WTC11 (cell line): ENCODE results near the gene ATP1A4. TPM values are rescaled to one million over a fixed set of nuclear protein-coding genes. Genes with fewer than 3 reads are reported as not detected.

Experiments used
- ATAC-seq: fragments of 200-7000 bp; cut with Tn5 transposase; 2 replicates; pipeline ENCODE4 v1.10.0; 2021; ENCODE audit warnings: mild to moderate bottlenecking, moderate library complexity
- CTCF ChIA-PET: fragments of 300-600 bp; sonication (Branson Sonifier 250); formaldehyde crosslinking; loops from one replicate; lab custom pipeline; 2021; ENCODE audit warnings: antibody characterized with exemption; lab: Charles Lee
- POLR2A ChIA-PET: fragments of 350-600 bp; sonication (Branson Sonifier 250); formaldehyde crosslinking; loops from one replicate; lab custom pipeline; 2021; ENCODE audit warnings: antibody characterized with exemption; lab: Charles Lee
- DNase-seq: peaks from one replicate; pipeline ENCODE4 v3.0.0; 2021; ENCODE audit warnings: low spot score
- H3K27ac Mint-ChIP-seq: 2 replicates; pipeline ENCODE4 v1.8.0; 2021; ENCODE audit warnings: mixed read lengths
- H3K27me3 Mint-ChIP-seq: 2 replicates; pipeline ENCODE4 v1.8.0; 2021; ENCODE audit warnings: low read depth, mild to moderate bottlenecking, moderate library complexity, mixed read lengths
- H3K36me3 Mint-ChIP-seq: 2 replicates; pipeline ENCODE4 v1.8.0; 2021; ENCODE audit warnings: mixed read lengths
- H3K4me1 Mint-ChIP-seq: 2 replicates; pipeline ENCODE4 v1.8.0; 2022; ENCODE audit warnings: mixed read lengths
- H3K4me3 Mint-ChIP-seq: 2 replicates; pipeline ENCODE4 v1.8.0; 2021; ENCODE audit warnings: mild to moderate bottlenecking, moderate library complexity, mixed read lengths
- H3K9me3 Mint-ChIP-seq: 2 replicates; pipeline ENCODE4 v1.8.0; 2021; ENCODE audit warnings: mixed read lengths
- E2F1 ChIP-seq: sonication (generic); formaldehyde crosslinking; IDR thresholded peaks from 2 replicates; pipeline ENCODE4 v1.8.0; 2022; ENCODE audit warnings: mild to moderate bottlenecking, missing genetic modification reagents
- E2F4 ChIP-seq: sonication (generic); formaldehyde crosslinking; IDR thresholded peaks from 2 replicates; pipeline ENCODE4 v1.8.1; 2022; ENCODE audit warnings: low read depth, mild to moderate bottlenecking, moderate library complexity, missing genetic modification reagents, borderline replicate concordance
- ESRRA ChIP-seq: sonication (generic); formaldehyde crosslinking; IDR thresholded peaks from 2 replicates; pipeline ENCODE4 v1.8.1; 2022; ENCODE audit warnings: mild to moderate bottlenecking, missing genetic modification reagents, borderline replicate concordance
- HMGXB4 ChIP-seq: sonication (generic); formaldehyde crosslinking; IDR thresholded peaks from 2 replicates; pipeline ENCODE4 v1.8.1; 2023; ENCODE audit warnings: mild to moderate bottlenecking, moderate library complexity, missing genetic modification reagents
- MXD4 ChIP-seq: fragments of 250-450 bp; sonication (Bioruptor Pico); IDR thresholded peaks from 2 replicates; pipeline ENCODE4 v1.8.0; 2021; ENCODE audit warnings: mild to moderate bottlenecking, moderate library complexity, borderline replicate concordance
- MYBL2 ChIP-seq: sonication (generic); formaldehyde crosslinking; IDR thresholded peaks from 2 replicates; pipeline ENCODE4 v1.8.1; 2023; ENCODE audit warnings: mild to moderate bottlenecking, moderate library complexity, missing genetic modification reagents
- RELA ChIP-seq: sonication (generic); formaldehyde crosslinking; IDR thresholded peaks from 2 replicates; pipeline ENCODE4 v1.8.1; 2022; ENCODE audit warnings: missing genetic modification reagents, mild to moderate bottlenecking, borderline replicate concordance
- SMAD3 ChIP-seq: sonication (generic); formaldehyde crosslinking; IDR thresholded peaks from 2 replicates; pipeline ENCODE4 v1.8.0; 2022; ENCODE audit warnings: missing genetic modification reagents, mild to moderate bottlenecking, borderline replicate concordance
- SMAD4 ChIP-seq: sonication (generic); formaldehyde crosslinking; IDR thresholded peaks from 2 replicates; pipeline ENCODE4 v1.8.0; 2022; ENCODE audit warnings: mild to moderate bottlenecking, missing genetic modification reagents
- SOX15 ChIP-seq: fragments of 250-450 bp; sonication (Bioruptor Pico); IDR thresholded peaks from 2 replicates; pipeline ENCODE4 v1.9.0; 2021; ENCODE audit warnings: mild to moderate bottlenecking
- SP1 ChIP-seq: sonication (generic); formaldehyde crosslinking; conservative IDR thresholded peaks from 2 replicates; pipeline ENCODE4 v1.8.1; 2022; ENCODE audit warnings: missing genetic modification reagents
- ZBTB21 ChIP-seq: sonication (generic); formaldehyde crosslinking; IDR thresholded peaks from 2 replicates; pipeline ENCODE4 v1.8.1; 2023; ENCODE audit warnings: mild to moderate bottlenecking, missing genetic modification reagents, borderline replicate concordance
- ZNF138 ChIP-seq: sonication (generic); formaldehyde crosslinking; conservative IDR thresholded peaks from 2 replicates; pipeline ENCODE4 v1.8.1; 2022; ENCODE audit warnings: mild to moderate bottlenecking, moderate library complexity, missing genetic modification reagents
- ZNF219 ChIP-seq: sonication (generic); formaldehyde crosslinking; IDR thresholded peaks from 2 replicates; pipeline ENCODE4 v1.8.0; 2023; ENCODE audit warnings: missing genetic modification reagents, mild to moderate bottlenecking, borderline replicate concordance
- ZNF232 ChIP-seq: sonication (generic); formaldehyde crosslinking; IDR thresholded peaks from 2 replicates; pipeline ENCODE4 v1.8.0; 2022; ENCODE audit warnings: mild to moderate bottlenecking, missing genetic modification reagents
- total RNA-seq: library from RNA; stranded (reverse); gene quantifications from 3 replicates; pipeline ENCODE4 v1.2.3, GENCODE V29; 2021
- TF ChIP-seq, protein P1 (sequence below): fragments of 250-450 bp; sonication (Bioruptor Pico); IDR thresholded peaks from 2 replicates; pipeline ENCODE4 v1.9.0; 2021; ENCODE audit warnings: moderate library complexity, mild to moderate bottlenecking, inconsistent platforms, borderline replicate concordance
- TF ChIP-seq, protein P2 (sequence below): fragments of 250-450 bp; sonication (Bioruptor Pico); conservative IDR thresholded peaks from 2 replicates; pipeline ENCODE4 v1.9.0; 2021; ENCODE audit warnings: mild to moderate bottlenecking
- TF ChIP-seq, protein P3 (sequence below): sonication (generic); formaldehyde crosslinking; IDR thresholded peaks from 2 replicates; pipeline ENCODE4 v1.8.1; 2022; ENCODE audit warnings: mild to moderate bottlenecking, missing genetic modification reagents, moderate library complexity, borderline replicate concordance

Gene ATP1A4
- total RNA-seq, 1 experiment from 2014 or later = 0.37 TPM

DNA sequence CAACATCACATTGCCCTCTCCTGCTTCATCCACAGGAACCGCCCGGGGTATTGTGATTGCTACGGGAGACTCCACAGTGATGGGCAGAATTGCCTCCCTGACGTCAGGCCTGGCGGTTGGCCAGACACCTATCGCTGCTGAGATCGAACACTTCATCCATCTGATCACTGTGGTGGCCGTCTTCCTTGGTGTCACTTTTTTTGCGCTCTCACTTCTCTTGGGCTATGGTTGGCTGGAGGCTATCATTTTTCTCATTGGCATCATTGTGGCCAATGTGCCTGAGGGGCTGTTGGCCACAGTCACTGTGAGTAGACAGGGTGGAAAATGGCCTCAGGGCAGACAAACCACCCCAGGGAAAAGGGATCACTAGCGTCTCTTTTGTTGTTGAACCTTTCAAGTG lies 12.7 kb downstream of the ATP1A4 start:
- Mint-ChIP-seq H3K27ac (no peak overlapping the region), H3K9me3 (no peaks in the 10 kb centered on the region), H3K4me1 (peaks cover 34% of the 10 kb centered on the region), H3K27me3 (peaks cover 14% of the 10 kb centered on the region), H3K4me3 (no peak overlapping the region), H3K36me3 (no peaks in the 10 kb centered on the region)
- ChIA-PET POLR2A (no interaction called here), CTCF (no interaction called here)
- TF ChIP-seq ZBTB21 (no peak), MXD4 (CRISPR knock-in tag) (no peak), ZNF138 (CRISPR knock-in tag) (no peak)
- TF ChIP-seq, protein P1, sequence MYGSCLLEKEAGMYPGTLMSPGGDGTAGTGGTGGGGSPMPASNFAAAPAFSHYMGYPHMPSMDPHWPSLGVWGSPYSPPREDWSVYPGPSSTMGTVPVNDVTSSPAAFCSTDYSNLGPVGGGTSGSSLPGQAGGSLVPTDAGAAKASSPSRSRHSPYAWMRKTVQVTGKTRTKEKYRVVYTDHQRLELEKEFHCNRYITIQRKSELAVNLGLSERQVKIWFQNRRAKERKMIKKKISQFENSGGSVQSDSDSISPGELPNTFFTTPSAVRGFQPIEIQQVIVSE (CRISPR knock-in tag) = no peak
- no peak for ATAC-seq
- DNase-seq = no peak

DNA sequence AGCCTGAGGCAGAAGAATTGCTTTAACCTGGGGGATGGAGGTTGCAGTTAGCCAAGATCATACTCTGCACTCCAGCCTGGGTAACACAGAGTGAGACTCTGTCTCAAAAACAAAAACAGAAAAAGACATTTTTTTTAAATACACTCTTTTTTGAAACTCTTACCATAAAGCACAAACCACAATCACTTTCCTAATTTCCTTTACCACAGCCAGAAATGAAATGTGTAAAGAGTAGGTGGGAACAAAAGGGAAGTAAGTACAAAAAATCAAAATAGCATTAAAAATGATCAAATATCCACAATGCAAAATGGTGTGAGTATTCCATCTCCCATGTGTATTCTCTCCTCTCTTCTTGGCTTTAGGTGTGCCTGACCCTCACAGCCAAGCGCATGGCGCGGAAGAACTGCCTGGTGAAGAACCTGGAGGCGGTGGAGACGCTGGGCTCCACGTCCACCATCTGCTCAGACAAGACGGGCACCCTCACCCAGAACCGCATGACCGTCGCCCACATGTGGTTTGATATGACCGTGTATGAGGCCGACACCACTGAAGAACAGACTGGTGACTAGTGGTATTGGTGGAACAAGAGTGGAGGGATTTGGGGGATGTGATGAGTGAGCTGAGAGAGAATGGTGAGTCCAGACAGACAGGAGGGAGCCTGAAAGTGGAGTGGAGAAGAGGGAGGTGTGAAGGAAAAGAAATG lies 14.9 kb downstream of the ATP1A4 start:
- H3K27me3 Mint-ChIP-seq = peaks cover 14% of the 10 kb centered on the region
- H3K4me3 Mint-ChIP-seq = no peak overlapping the region
- H3K4me1 Mint-ChIP-seq = peaks cover 53% of the 10 kb centered on the region
- ATAC-seq (no peak), DNase-seq (no peak)
- H3K9me3 Mint-ChIP-seq = no peaks in the 10 kb centered on the region
- TF ChIP-seq ZBTB21 (no peak), E2F1 (CRISPR knock-in tag) (no peak), MYBL2 (CRISPR knock-in tag) (no peak), SP1 (CRISPR knock-in tag) (no peak), HMGXB4 (CRISPR knock-in tag) (no peak), ZNF219 (CRISPR knock-in tag) (no peak), ZNF232 (CRISPR knock-in tag) (no peak), SMAD4 (CRISPR knock-in tag) (no peak), ESRRA (no peak), SOX15 (no peak), SMAD3 (no peak), RELA (no peak), E2F4 (CRISPR knock-in tag) (no peak)
- TF ChIP-seq, protein P2, sequence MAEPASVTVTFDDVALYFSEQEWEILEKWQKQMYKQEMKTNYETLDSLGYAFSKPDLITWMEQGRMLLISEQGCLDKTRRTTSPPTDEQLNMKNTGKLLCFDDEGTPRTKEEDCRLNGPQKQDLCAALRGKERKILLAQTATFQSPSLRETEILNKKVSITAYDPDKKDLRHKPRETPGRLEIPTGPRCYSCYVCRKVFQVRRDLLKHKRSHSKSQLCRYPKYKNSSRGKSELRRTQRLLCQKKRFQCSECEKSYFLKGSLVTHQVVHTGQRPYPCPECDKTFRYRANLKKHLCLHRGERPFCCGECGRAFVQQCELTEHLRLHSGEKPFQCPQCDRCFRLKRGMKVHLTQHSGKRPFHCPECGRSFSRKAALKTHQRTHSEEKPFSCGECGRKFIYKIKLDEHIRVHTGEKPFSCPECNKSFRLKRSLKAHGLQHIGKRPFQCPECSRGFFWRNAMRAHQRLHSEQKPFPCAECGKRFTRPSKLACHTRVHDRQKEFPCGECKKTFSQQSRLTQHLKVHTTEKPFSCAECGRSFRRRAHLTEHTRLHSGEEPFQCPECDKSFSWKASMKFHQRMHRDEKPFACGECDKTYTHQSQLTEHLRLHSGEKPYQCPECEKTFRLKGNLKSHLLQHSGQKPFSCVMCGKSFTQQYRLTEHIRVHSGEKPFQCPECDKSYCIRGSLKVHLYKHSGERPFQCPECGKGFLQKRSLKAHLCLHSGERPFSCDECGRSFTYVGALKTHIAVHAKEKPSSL (CRISPR knock-in tag) = no peak
- TF ChIP-seq, protein P3, sequence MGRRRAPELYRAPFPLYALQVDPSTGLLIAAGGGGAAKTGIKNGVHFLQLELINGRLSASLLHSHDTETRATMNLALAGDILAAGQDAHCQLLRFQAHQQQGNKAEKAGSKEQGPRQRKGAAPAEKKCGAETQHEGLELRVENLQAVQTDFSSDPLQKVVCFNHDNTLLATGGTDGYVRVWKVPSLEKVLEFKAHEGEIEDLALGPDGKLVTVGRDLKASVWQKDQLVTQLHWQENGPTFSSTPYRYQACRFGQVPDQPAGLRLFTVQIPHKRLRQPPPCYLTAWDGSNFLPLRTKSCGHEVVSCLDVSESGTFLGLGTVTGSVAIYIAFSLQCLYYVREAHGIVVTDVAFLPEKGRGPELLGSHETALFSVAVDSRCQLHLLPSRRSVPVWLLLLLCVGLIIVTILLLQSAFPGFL (CRISPR knock-in tag) = no peak
- H3K36me3 Mint-ChIP-seq = no peaks in the 10 kb centered on the region
- no peak overlapping the region for H3K27ac Mint-ChIP-seq
- ChIA-PET POLR2A (no interaction called here), CTCF (interaction anchor here (0.6 to 5.4 kb wide), 16 partner anchors 8 to 164 kb away, joined by 3 to 71 read pairs (median 6); partner anchors contain the start of genes ATP1A2 and CASQ1)
